ENCODE data around the gene CCDC9. TPM values are rescaled to one million over a fixed set of nuclear protein-coding genes. Genes with fewer than 3 reads are reported as not detected.
A peak's percentile ranks its signal among the peaks of the same experiment; 100 is the strongest.

Gene CCDC9
- total and polyA plus RNA-seq, 9 donors, result 14.8 to 65.7 (median 37.0) TPM

GRCh38 chr19:47305309-47305751 is 49.0 kb downstream of the CCDC9 start:
- no peaks in the 10 kb centered on the region for H3K9me3 ChIP-seq
- no peak overlapping the region for H3K27ac ChIP-seq
- no peaks in the 10 kb centered on the region for H3K36me3 ChIP-seq
- DNase-seq, result peak; percentile 67 to 86 (median 79)
- no peaks in the 10 kb centered on the region for H3K27me3 ChIP-seq
- no peaks in the 10 kb centered on the region for H3K4me1 ChIP-seq (ENCODE audit: insufficient read depth)
- no peak overlapping the region for H3K4me3 ChIP-seq
- peak; percentile 29 to 81 (median 70) for TF ChIP-seq CTCF (IDR thresholded peaks at IDR 0.05)
- no peak for TF ChIP-seq POLR2A (IDR thresholded peaks at IDR 0.05)
- peak; percentile 43 for TF ChIP-seq EP300 (IDR thresholded peaks at IDR 0.05)
- intact Hi-C loops (cut with DNase I), result loop anchor here in 2 of 4 donors (10.0 kb wide), 2 partner anchors 99 to 109 kb away; partner anchors contain the start of gene MEIS3 (in 1 of the 2)
- 1 to 2% (median 1%) methylated on average over 14 of the region's 14 CpGs for WGBS, 3 donors

- Histone ChIP-seq H3K27ac (no peak overlapping the region), H3K4me1 (ENCODE audit: insufficient read depth) (no peaks in the 10 kb centered on the region), H3K27me3 (no peaks in the 10 kb centered on the region), H3K9me3 (no peaks in the 10 kb centered on the region), H3K4me3 (no peak overlapping the region), H3K36me3 (no peaks in the 10 kb centered on the region)
- intact Hi-C loops (cut with DNase I), result loop anchor here in 2 of 4 donors (10.0 kb wide), 2 partner anchors 98 to 108 kb away; partner anchors contain the start of gene MEIS3 (in 1 of the 2)
- no peak for DNase-seq
- WGBS, 3 donors, result 93 to 98% (median 97%) methylated on average over 3 of the region's 3 CpGs
- TF ChIP-seq POLR2A (IDR thresholded peaks at IDR 0.05), result no peak
- no peak for TF ChIP-seq EP300 (IDR thresholded peaks at IDR 0.05)
- TF ChIP-seq CTCF (IDR thresholded peaks at IDR 0.05), result no peak
These were observed 50.0 kb downstream of the CCDC9 start for GRCh38 chr19:47306303-47306702.

GRCh38 chr19:47309038-47309437 is 52.7 kb downstream of the CCDC9 start:
- no peak overlapping the region for H3K27ac ChIP-seq
- DNase-seq, result no peak
- H3K4me1 ChIP-seq (ENCODE audit: insufficient read depth), result no peaks in the 10 kb centered on the region
- H3K9me3 ChIP-seq, result no peaks in the 10 kb centered on the region
- no peaks in the 10 kb centered on the region for H3K27me3 ChIP-seq
- TF ChIP-seq EP300 (IDR thresholded peaks at IDR 0.05), result no peak
- no peak for TF ChIP-seq CTCF (IDR thresholded peaks at IDR 0.05)
- TF ChIP-seq POLR2A (IDR thresholded peaks at IDR 0.05), result no peak
- H3K36me3 ChIP-seq, result no peaks in the 10 kb centered on the region
- H3K4me3 ChIP-seq, result no peak overlapping the region
- 39 to 57% (median 52%) methylated on average over 8 of the region's 8 CpGs for WGBS, 3 donors
- intact Hi-C loops (cut with DNase I), result loop anchor here in 2 of 4 donors (10.0 kb wide), 2 partner anchors 96 to 106 kb away; partner anchors contain the start of gene MEIS3 (in 1 of the 2)

GRCh38 chr19:47309608-47310007 is 53.3 kb downstream of the CCDC9 start, which contains the start of gene C5AR1:
Gene C5AR1 (plus strand): TSS chr19:47309861. CDS start chr19:47309896, 35 bp downstream.
- H3K4me1 ChIP-seq (ENCODE audit: insufficient read depth), result no peaks in the 10 kb centered on the region
- no peak within 1 kb of the TSS for H3K27ac ChIP-seq
- H3K27me3 ChIP-seq, result no peaks in the 10 kb centered on the region
- intact Hi-C loops (cut with DNase I), result loop anchor here in 2 of 4 donors (10.0 kb wide), 2 partner anchors 95 to 105 kb away; partner anchors contain the start of gene MEIS3 (in 1 of the 2)
- 31 to 39% (median 36%) methylated on average over 12 of the region's 12 CpGs for WGBS, 3 donors
- no peak for DNase-seq
- H3K9me3 ChIP-seq, result no peaks in the 10 kb centered on the region
- H3K4me3 ChIP-seq, result no peak within 1 kb of the TSS
- H3K36me3 ChIP-seq, result no peaks in the 10 kb centered on the region
- TF ChIP-seq POLR2A (IDR thresholded peaks at IDR 0.05), result no peak
- TF ChIP-seq EP300 (IDR thresholded peaks at IDR 0.05), result no peak
- TF ChIP-seq CTCF (IDR thresholded peaks at IDR 0.05), result no peak
